ENCODE measurements around the gene FBXL17.

DNA sequence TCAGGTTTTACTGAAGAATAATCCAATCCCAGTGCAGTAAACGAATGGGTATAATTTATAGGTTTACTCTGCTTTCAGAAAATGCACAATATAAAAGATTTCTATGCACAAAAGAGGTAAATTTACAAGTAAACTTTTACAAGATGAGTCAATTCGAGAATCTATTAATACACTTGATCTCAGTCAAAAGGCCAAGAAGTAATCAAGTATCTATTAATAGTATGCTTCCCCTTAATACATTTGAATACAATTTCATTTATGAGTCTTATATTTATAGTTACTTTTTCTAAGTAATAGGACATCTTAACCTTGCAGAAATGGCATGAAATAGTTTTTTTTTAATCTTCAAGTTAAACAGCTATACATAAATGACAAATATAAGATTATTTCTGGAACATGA lies 355.9 kb downstream of the FBXL17 start:
- TF ChIP-seq CTCF (IDR thresholded peaks at IDR 0.05) (no peak), POLR2A (IDR thresholded peaks at IDR 0.05) (no peak)

Measured in Peyer's patch (tissue), 4 donors.